HepG2 (cell line): ENCODE measurements around the gene FNDC3B. TPM values are rescaled to one million over a fixed set of nuclear protein-coding genes. Genes with fewer than 3 reads are reported as not detected.

ENCODE experiments used
- BCL6 ChIP-seq: IDR thresholded peaks from 2 replicates; pipeline ENCODE4 v1.6.1; 2016; ENCODE audit warnings: missing genetic modification reagents, missing compliant biosample characterization
- CEBPZ ChIP-seq: IDR thresholded peaks from 2 replicates; pipeline ENCODE4 v1.6.1; 2012; ENCODE audit warnings: low read length, improper control_type of control experiment
- CHD2 ChIP-seq: IDR thresholded peaks from 2 replicates; pipeline ENCODE4 v1.6.1; 2011; ENCODE audit warnings: low read depth, low read length, improper control_type of control experiment
- CREM ChIP-seq, 2 experiments: sonication (generic) in 1 of 2; formaldehyde crosslinking in 1 of 2; IDR thresholded peaks; 2 replicates each; pipeline versions ENCODE4 v1.4.0 to v1.6.1; 2016 to 2020; ENCODE audit warnings: antibody characterized with exemption in 1 of 2, mild to moderate bottlenecking in 1 of 2, missing genetic modification reagents in 1 of 2
- MBD4 ChIP-seq: IDR thresholded peaks from 2 replicates; pipeline ENCODE4 v1.6.1; 2012; ENCODE audit warnings: low read length, inconsistent platforms, borderline replicate concordance
- MED1 ChIP-seq: sonication (generic); formaldehyde crosslinking; IDR thresholded peaks from 2 replicates; pipeline ENCODE4 v1.4.0; 2020; ENCODE audit warnings: missing genetic modification reagents
- MTA3 ChIP-seq: sonication (generic); formaldehyde crosslinking; IDR thresholded peaks from 2 replicates; pipeline ENCODE4 v1.4.0; 2020; ENCODE audit warnings: missing genetic modification reagents
- NFRKB ChIP-seq: fragments of 450-650 bp; IDR thresholded peaks from 2 replicates; pipeline ENCODE4 v1.6.1; 2017
- NPAS2 ChIP-seq: sonication (generic); formaldehyde crosslinking; IDR thresholded peaks from 2 replicates; pipeline ENCODE4 v1.8.0; 2022; ENCODE audit warnings: mild to moderate bottlenecking, missing genetic modification reagents, borderline replicate concordance
- RBM22 ChIP-seq: fragments of 200-400 bp; formaldehyde crosslinking; optimal IDR thresholded peaks from 2 replicates; pipeline ENCODE3; 2017; ENCODE audit warnings: mild to moderate bottlenecking, low read length, moderate library complexity
- SUZ12 ChIP-seq: fragments of 150-350 bp; IDR thresholded peaks from 2 replicates; pipeline ENCODE4 v1.6.1; 2014; ENCODE audit warnings: low read depth, low read length
- ZNF44 ChIP-seq: sonication (generic); formaldehyde crosslinking; IDR thresholded peaks from 2 replicates; pipeline ENCODE4 v1.5.1; 2020; ENCODE audit warnings: mild to moderate bottlenecking, missing genetic modification reagents
- polyA plus RNA-seq, 8 experiments: library from polyadenylated mRNA; depleted of rRNA in 3 of 8; stranded (reverse) in 7 of 8; unstranded in 1 of 8; fragments of >200 nt; fragmentation: Illumina TruSeq in 4 of 8; extraction: Trizol in 4 of 8; gene quantifications; 2 replicates each; pipeline versions ENCODE4 v1.2.1 to v1.2.3, GENCODE V29; 2011 to 2016; ENCODE audit warnings: low read depth in 4 of 8, missing spikeins in 1 of 8, mixed read lengths in 1 of 8; ENCODE audit not compliant: insufficient read depth in 1 of 8
- total RNA-seq, 5 experiments: library from RNA; depleted of rRNA; stranded (reverse); fragments of >200 nt; fragmentation: Illumina TruSeq; extraction: Trizol; gene quantifications; 2 replicates each; pipeline ENCODE4 v1.2.3, GENCODE V29; 2016; ENCODE audit warnings: low read depth in 1 of 5

The FNDC3B gene
- total and polyA plus RNA-seq, 2 of the 13 experiments (the other 11 are each of a cell fraction or from before 2014, with no cell fraction given), result 74.8 to 103 TPM

GRCh38 chr3:172161133-172161789 lies 121.9 kb downstream of the FNDC3B start (continued):
- TF ChIP-seq CEBPZ, result no peak
- no peak for TF ChIP-seq NFRKB
- TF ChIP-seq MBD4, result no peak
- no peak for TF ChIP-seq NPAS2 (CRISPR knock-in tag)
- TF ChIP-seq CHD2, result no peak
- TF ChIP-seq CREM (IDR thresholded peaks at IDR 0.05), result no peak
- TF ChIP-seq CREM (CRISPR knock-in tag; IDR thresholded peaks at IDR 0.05), result no peak
- TF ChIP-seq MTA3 (CRISPR knock-in tag), result no peak
- TF ChIP-seq BCL6, result no peak
- peak; percentile 97 for TF ChIP-seq RBM22
- no peak for TF ChIP-seq MED1 (CRISPR knock-in tag)
- TF ChIP-seq SUZ12, result no peak
- TF ChIP-seq ZNF44 (CRISPR knock-in tag), result no peak
